Right atrium auricular region (tissue), 2 donors: Measurements from ENCODE around the gene ASS1. TPM values are rescaled to one million over a fixed set of nuclear protein-coding genes. Genes with fewer than 3 reads are reported as not detected.
A peak's percentile ranks its signal among the peaks of the same experiment; 100 is the strongest.

Source experiments
- DNase-seq: peaks from one replicate; pipeline ENCODE4 v3.0.0-alpha.2; 2019; ENCODE audit warnings: low spot score
- H3K27ac ChIP-seq, 2 donors: fragments of 200-600 bp; sonication (generic); 1 replicate in 1 of 2; 2 replicates in 1 of 2; pipeline ENCODE4 v1.5.1; 2016 to 2019
- H3K27me3 ChIP-seq, 2 donors: fragments of 200-600 bp; sonication (generic); one replicate each; pipeline versions ENCODE4 v1.5.1 to v1.6.0; 2017 to 2019
- H3K36me3 ChIP-seq: fragments of 200-600 bp; sonication (generic); one replicate; pipeline ENCODE4 v1.5.1; 2016
- H3K4me1 ChIP-seq, 2 donors: fragments of 200-600 bp; sonication (generic); one replicate each; pipeline versions ENCODE4 v1.5.1 to v1.6.0; 2017 to 2019
- H3K4me3 ChIP-seq, 2 donors: fragments of 200-600 bp; sonication (generic); 1 replicate in 1 of 2; 2 replicates in 1 of 2; pipeline ENCODE4 v1.5.1; 2017 to 2019; ENCODE audit warnings: mild to moderate bottlenecking in 1 of 2, moderate library complexity in 1 of 2
- H3K9me3 ChIP-seq, 2 donors: fragments of 200-600 bp; sonication (generic); one replicate each; pipeline ENCODE4 v1.5.1; 2019
- CTCF ChIP-seq, 2 donors: fragments of 200-600 bp; sonication (generic); IDR thresholded peaks; one replicate each; pipeline ENCODE4 v1.5.1; 2019; ENCODE audit warnings: antibody characterized with exemption in 2 of 2
- total RNA-seq, 2 donors: library from RNA; depleted of rRNA; stranded (reverse); fragments of >200 nt; gene quantifications; one replicate each; pipeline ENCODE4 v1.1.0, GENCODE V29; 2016

ASS1 gene
- total RNA-seq, 2 donors from 2014 or later = 75.3 to 110 TPM

- no peaks in the 10 kb centered on the region for H3K9me3 ChIP-seq
- no peaks in the 10 kb centered on the region for H3K36me3 ChIP-seq
- TF ChIP-seq CTCF (IDR thresholded peaks at IDR 0.05) = no peak
- H3K27me3 ChIP-seq = no peaks in the 10 kb centered on the region
- no peak overlapping the region for H3K27ac ChIP-seq
- H3K4me3 ChIP-seq = no peak overlapping the region
- DNase-seq = no peak
- H3K4me1 ChIP-seq = peaks cover 0 to 5% of the 10 kb centered on the region in 2 donors
These were observed 83.9 kb downstream of the ASS1 start for GRCh38 chr9:130528674-130529073.

- peak; percentile 65 for DNase-seq
- Histone ChIP-seq H3K4me3 (no peak overlapping the region), H3K9me3 (no peaks in the 10 kb centered on the region), H3K4me1 (peaks cover 0 to 11% of the 10 kb centered on the region in 2 donors), H3K27me3 (no peaks in the 10 kb centered on the region), H3K27ac (peak overlapping the region; percentile 39 to 64), H3K36me3 (no peaks in the 10 kb centered on the region)
- no peak for TF ChIP-seq CTCF (IDR thresholded peaks at IDR 0.05)
These were observed 86.2 kb downstream of the ASS1 start for GRCh38 chr9:130530938-130531337.

- Histone ChIP-seq H3K9me3 (no peaks in the 10 kb centered on the region), H3K27ac (peak overlapping the region in 1 of 2 donors; percentile 64), H3K27me3 (no peaks in the 10 kb centered on the region)
These were observed 86.9 kb downstream of the ASS1 start for GRCh38 chr9:130531670-130532069.

GRCh38 chr9:130532426-130533080 is 87.8 kb downstream of the ASS1 start:
- Histone ChIP-seq H3K36me3 (no peaks in the 10 kb centered on the region), H3K9me3 (no peaks in the 10 kb centered on the region), H3K4me1 (peaks cover 0 to 27% of the 10 kb centered on the region in 2 donors), H3K4me3 (no peak overlapping the region), H3K27me3 (no peaks in the 10 kb centered on the region), H3K27ac (no peak overlapping the region)
- no peak for DNase-seq
- TF ChIP-seq CTCF (IDR thresholded peaks at IDR 0.05) = no peak

More at GRCh38 chr9:130531670-130532069, 86.9 kb downstream of the ASS1 start:
- DNase-seq = no peak
- Histone ChIP-seq H3K4me3 (no peak overlapping the region), H3K36me3 (no peaks in the 10 kb centered on the region), H3K4me1 (peaks cover 0 to 18% of the 10 kb centered on the region in 2 donors)
- TF ChIP-seq CTCF (IDR thresholded peaks at IDR 0.05) = no peak

GRCh38 chr9:130535818-130536521 is 91.2 kb downstream of the ASS1 start:
- no peak for DNase-seq
- H3K4me1 ChIP-seq = peaks cover 0 to 33% of the 10 kb centered on the region in 2 donors
- no peaks in the 10 kb centered on the region for H3K27me3 ChIP-seq
- no peaks in the 10 kb centered on the region for H3K9me3 ChIP-seq
- TF ChIP-seq CTCF (IDR thresholded peaks at IDR 0.05) = no peak
- peak overlapping the region; percentile 32 to 84 for H3K27ac ChIP-seq
- peak overlapping the region; percentile 25 to 35 for H3K4me3 ChIP-seq
- H3K36me3 ChIP-seq = no peaks in the 10 kb centered on the region
